ENCODE measurements around the gene UBR1. TPM values are rescaled to one million over a fixed set of nuclear protein-coding genes. Genes with fewer than 3 reads are reported as not detected.

The UBR1 gene
- polyA plus RNA-seq, 1 donor (not counting 4 experiments of a cell fraction or from before 2014, with no cell fraction given) = 17.4 TPM

DNA sequence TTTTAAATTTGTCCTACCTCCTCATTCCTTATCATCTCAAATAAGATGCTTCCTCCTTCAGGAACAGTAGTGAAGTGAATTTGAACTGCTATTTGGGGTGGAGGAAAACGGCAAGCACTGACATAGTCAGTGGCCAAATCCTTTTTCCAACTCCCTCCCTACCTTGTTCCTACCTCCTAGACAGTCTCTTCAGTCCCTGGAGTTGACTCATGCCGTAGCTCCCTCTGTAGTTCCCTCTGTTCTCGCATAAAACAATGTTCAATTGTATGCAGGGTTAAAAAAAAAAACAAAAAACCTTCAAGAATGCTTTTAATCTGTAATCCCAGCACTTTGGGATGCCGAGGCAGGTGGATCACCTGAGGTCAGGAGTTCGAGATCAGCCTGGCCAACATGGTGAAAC is 1.4 kb downstream of the UBR1 start:
- no peak for FAIRE-seq
- peak overlapping the region; percentile 58 for H3K27ac ChIP-seq (ENCODE audit: control insufficient read depth, insufficient read depth, low read length)
- H3K4me3 ChIP-seq (ENCODE audit: control insufficient read depth in 2 of 3, extremely low read depth in 1 of 3, insufficient read depth in 2 of 3, low read depth in 1 of 3, low read length in 3 of 3) = peak overlapping the region in 2 of 3 experiments; percentile 57 to 65
- peak overlapping the region; percentile 93 for H3K4me2 ChIP-seq (ENCODE audit: control insufficient read depth, extremely low read depth, insufficient read depth, low read depth, low read length)
- H3K9me3 ChIP-seq (ENCODE audit: control insufficient read depth, low read depth, low read length) = no peaks in the 10 kb centered on the region
- no peaks in the 10 kb centered on the region for H3K9me1 ChIP-seq (ENCODE audit: control insufficient read depth, extremely low read depth, insufficient read depth, low read length)
- H3K79me2 ChIP-seq (ENCODE audit: control insufficient read depth, insufficient read depth, low read length) = peaks cover 49% of the 10 kb centered on the region
- TF ChIP-seq, protein P1, sequence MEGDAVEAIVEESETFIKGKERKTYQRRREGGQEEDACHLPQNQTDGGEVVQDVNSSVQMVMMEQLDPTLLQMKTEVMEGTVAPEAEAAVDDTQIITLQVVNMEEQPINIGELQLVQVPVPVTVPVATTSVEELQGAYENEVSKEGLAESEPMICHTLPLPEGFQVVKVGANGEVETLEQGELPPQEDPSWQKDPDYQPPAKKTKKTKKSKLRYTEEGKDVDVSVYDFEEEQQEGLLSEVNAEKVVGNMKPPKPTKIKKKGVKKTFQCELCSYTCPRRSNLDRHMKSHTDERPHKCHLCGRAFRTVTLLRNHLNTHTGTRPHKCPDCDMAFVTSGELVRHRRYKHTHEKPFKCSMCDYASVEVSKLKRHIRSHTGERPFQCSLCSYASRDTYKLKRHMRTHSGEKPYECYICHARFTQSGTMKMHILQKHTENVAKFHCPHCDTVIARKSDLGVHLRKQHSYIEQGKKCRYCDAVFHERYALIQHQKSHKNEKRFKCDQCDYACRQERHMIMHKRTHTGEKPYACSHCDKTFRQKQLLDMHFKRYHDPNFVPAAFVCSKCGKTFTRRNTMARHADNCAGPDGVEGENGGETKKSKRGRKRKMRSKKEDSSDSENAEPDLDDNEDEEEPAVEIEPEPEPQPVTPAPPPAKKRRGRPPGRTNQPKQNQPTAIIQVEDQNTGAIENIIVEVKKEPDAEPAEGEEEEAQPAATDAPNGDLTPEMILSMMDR (optimal IDR thresholded peaks at IDR 0.05 in 1 of 3, IDR thresholded peaks at IDR 0.05 in 1 of 3, conservative IDR thresholded peaks at IDR 0.05 in 1 of 3; ENCODE audit: extremely low read depth in 1 of 3, insufficient read depth in 2 of 3, low read length in 3 of 3) = no peak
- no peak for TF ChIP-seq EZH2 (IDR thresholded peaks at IDR 0.05; ENCODE audit: low read length)
- peaks cover 33% of the 10 kb centered on the region for H3K4me1 ChIP-seq (ENCODE audit: control insufficient read depth, extremely low read depth, insufficient read depth, low read length)
- dilution Hi-C loops (cut with MboI; ENCODE audit: extremely low pct_ligation_motif_present, low sequenced_read_pairs) = no loop called here
- H4K20me1 ChIP-seq (ENCODE audit: control insufficient read depth, extremely low read depth, insufficient read depth, low read length) = no peaks in the 10 kb centered on the region
- no peak overlapping the region for H2AFZ ChIP-seq (ENCODE audit: control insufficient read depth, low read length)
- peaks cover 3 to 11% of the 10 kb centered on the region in 2 experiments for H3K36me3 ChIP-seq (ENCODE audit: control insufficient read depth in 2 of 2, extremely low read depth in 1 of 2, insufficient read depth in 2 of 2, low read length in 2 of 2)
- H3K9ac ChIP-seq (ENCODE audit: control insufficient read depth, extremely low read depth, insufficient read depth, low read length) = peak overlapping the region; percentile 45
- no peaks in the 10 kb centered on the region for H3K27me3 ChIP-seq (ENCODE audit: control insufficient read depth, extremely low read depth, insufficient read depth, low read length)
- no peak for DNase-seq (ENCODE audit: low read depth, low spot score)

GRCh38 chr15:43103907-43104306 is 1.9 kb downstream of the UBR1 start:
- Histone ChIP-seq H2AFZ (ENCODE audit: control insufficient read depth, low read length) (no peak overlapping the region), H4K20me1 (ENCODE audit: control insufficient read depth, extremely low read depth, insufficient read depth, low read length) (no peaks in the 10 kb centered on the region), H3K4me3 (ENCODE audit: control insufficient read depth in 2 of 3, extremely low read depth in 1 of 3, insufficient read depth in 2 of 3, low read depth in 1 of 3, low read length in 3 of 3) (peak overlapping the region in 1 of 3 experiments; percentile 65), H3K4me2 (ENCODE audit: control insufficient read depth, extremely low read depth, insufficient read depth, low read depth, low read length) (peak overlapping the region; percentile 93), H3K9me3 (ENCODE audit: control insufficient read depth, low read depth, low read length) (no peaks in the 10 kb centered on the region), H3K79me2 (ENCODE audit: control insufficient read depth, insufficient read depth, low read length) (peaks cover 53% of the 10 kb centered on the region), H3K36me3 (ENCODE audit: control insufficient read depth in 2 of 2, extremely low read depth in 1 of 2, insufficient read depth in 2 of 2, low read length in 2 of 2) (peaks cover 3 to 11% of the 10 kb centered on the region in 2 experiments), H3K27ac (ENCODE audit: control insufficient read depth, insufficient read depth, low read length) (peak overlapping the region; percentile 58), H3K4me1 (ENCODE audit: control insufficient read depth, extremely low read depth, insufficient read depth, low read length) (peaks cover 33% of the 10 kb centered on the region), H3K27me3 (ENCODE audit: control insufficient read depth, extremely low read depth, insufficient read depth, low read length) (no peaks in the 10 kb centered on the region), H3K9me1 (ENCODE audit: control insufficient read depth, extremely low read depth, insufficient read depth, low read length) (no peaks in the 10 kb centered on the region), H3K9ac (ENCODE audit: control insufficient read depth, extremely low read depth, insufficient read depth, low read length) (peak overlapping the region; percentile 45)
- dilution Hi-C loops (cut with MboI; ENCODE audit: extremely low pct_ligation_motif_present, low sequenced_read_pairs) = no loop called here
- no peak for DNase-seq (ENCODE audit: low read depth, low spot score)
- no peak for TF ChIP-seq EZH2 (IDR thresholded peaks at IDR 0.05; ENCODE audit: low read length)
- TF ChIP-seq, protein P1 (optimal IDR thresholded peaks at IDR 0.05 in 1 of 3, IDR thresholded peaks at IDR 0.05 in 1 of 3, conservative IDR thresholded peaks at IDR 0.05 in 1 of 3; ENCODE audit: extremely low read depth in 1 of 3, insufficient read depth in 2 of 3, low read length in 3 of 3) = no peak
- FAIRE-seq = no peak

Measured in keratinocyte (primary cell).